HepG2 (cell line): ENCODE results near the gene RALY. TPM values are rescaled to one million over a fixed set of nuclear protein-coding genes. Genes with fewer than 3 reads are reported as not detected.

Experiments used
- ARNT2 ChIP-seq: sonication (generic); formaldehyde crosslinking; IDR thresholded peaks from 2 replicates; pipeline ENCODE4 v1.8.0; 2022; ENCODE audit warnings: mild to moderate bottlenecking, low read depth, missing genetic modification reagents, moderate library complexity
- ATF1 ChIP-seq: IDR thresholded peaks from 2 replicates; pipeline ENCODE4 v1.6.1; 2016; ENCODE audit warnings: mild to moderate bottlenecking, control low read depth
- DNMT1 ChIP-seq: sonication (generic); formaldehyde crosslinking; IDR thresholded peaks from 2 replicates; pipeline ENCODE4 v1.5.1; 2020; ENCODE audit warnings: mild to moderate bottlenecking, missing genetic modification reagents
- ERF ChIP-seq: IDR thresholded peaks from 2 replicates; pipeline ENCODE4 v1.6.1; 2018; ENCODE audit warnings: missing biosample characterization, missing genetic modification reagents
- HNRNPH1 ChIP-seq: fragments of 200-400 bp; formaldehyde crosslinking; optimal IDR thresholded peaks from 2 replicates; pipeline ENCODE3; 2017; ENCODE audit warnings: mild to moderate bottlenecking, low read depth, low read length
- MAFK ChIP-seq, 2 experiments: IDR thresholded peaks in 1 of 2; conservative IDR thresholded peaks in 1 of 2; 2 replicates each; pipeline ENCODE4 v1.6.1; 2011; ENCODE audit warnings: improper control_type of control experiment in 2 of 2, low read length in 2 of 2
- MBNL3 ChIP-seq: fragments of 250-450 bp; sonication (Bioruptor Pico); conservative IDR thresholded peaks from 2 replicates; pipeline ENCODE4 v1.8.0; 2022; ENCODE audit warnings: mild to moderate bottlenecking, inconsistent platforms
- MXI1 ChIP-seq: IDR thresholded peaks from 3 replicates; pipeline ENCODE4 v1.6.1; 2012; ENCODE audit warnings: low read depth, low read length, inconsistent platforms, borderline replicate concordance
- NFYC ChIP-seq: IDR thresholded peaks from 2 replicates; pipeline ENCODE4 v1.6.1; 2016; ENCODE audit warnings: missing genetic modification reagents, missing compliant biosample characterization
- PLRG1 ChIP-seq: fragments of 450-650 bp; conservative IDR thresholded peaks from 2 replicates; pipeline ENCODE4 v1.6.1; 2016
- POLR2A ChIP-seq, 2 experiments: IDR thresholded peaks; 2 replicates each; pipeline ENCODE4 v1.6.1; 2011; ENCODE audit warnings: low read depth in 2 of 2, low read length in 2 of 2, mild to moderate bottlenecking in 1 of 2, moderate library complexity in 1 of 2; ENCODE audit not compliant: insufficient read depth in 1 of 2
- RNF2 ChIP-seq: fragments of 450-650 bp; conservative IDR thresholded peaks from 2 replicates; pipeline ENCODE4 v1.6.1; 2016; ENCODE audit warnings: low read depth
- SIX4 ChIP-seq: sonication (generic); formaldehyde crosslinking; IDR thresholded peaks from 2 replicates; pipeline ENCODE4 v1.4.0; 2020; ENCODE audit warnings: missing genetic modification reagents
- TAF1 ChIP-seq: sonication (generic); formaldehyde crosslinking; IDR thresholded peaks from 2 replicates; pipeline ENCODE4 v1.4.0; 2020; ENCODE audit warnings: missing genetic modification reagents
- ZBTB38 ChIP-seq: sonication (generic); formaldehyde crosslinking; IDR thresholded peaks from 2 replicates; pipeline ENCODE4 v1.5.1; 2020; ENCODE audit warnings: mild to moderate bottlenecking, missing genetic modification reagents
- ZFP90 ChIP-seq: sonication (generic); formaldehyde crosslinking; IDR thresholded peaks from 2 replicates; pipeline ENCODE4 v1.8.0; 2022; ENCODE audit warnings: missing genetic modification reagents, mild to moderate bottlenecking, inconsistent platforms, borderline replicate concordance
- ZNF253 ChIP-seq: sonication (generic); formaldehyde crosslinking; IDR thresholded peaks from 2 replicates; pipeline ENCODE4 v1.8.0; 2022; ENCODE audit warnings: mild to moderate bottlenecking, missing genetic modification reagents, borderline replicate concordance
- ZNF724P ChIP-seq: sonication (generic); formaldehyde crosslinking; IDR thresholded peaks from 2 replicates; pipeline ENCODE4 v1.8.0; 2022; ENCODE audit warnings: missing genetic modification reagents, borderline replicate concordance
- ZNF749 ChIP-seq: sonication (generic); formaldehyde crosslinking; IDR thresholded peaks from 2 replicates; pipeline ENCODE4 v1.8.0; 2022; ENCODE audit warnings: mild to moderate bottlenecking, missing genetic modification reagents, moderate library complexity, borderline replicate concordance
- polyA plus RNA-seq, 8 experiments: library from polyadenylated mRNA; depleted of rRNA in 3 of 8; stranded (reverse) in 7 of 8; unstranded in 1 of 8; fragments of >200 nt; fragmentation: Illumina TruSeq in 4 of 8; extraction: Trizol in 4 of 8; gene quantifications; 2 replicates each; pipeline versions ENCODE4 v1.2.1 to v1.2.3, GENCODE V29; 2011 to 2016; ENCODE audit warnings: low read depth in 4 of 8, missing spikeins in 1 of 8, mixed read lengths in 1 of 8; ENCODE audit not compliant: insufficient read depth in 1 of 8
- total RNA-seq, 5 experiments: library from RNA; depleted of rRNA; stranded (reverse); fragments of >200 nt; fragmentation: Illumina TruSeq; extraction: Trizol; gene quantifications; 2 replicates each; pipeline ENCODE4 v1.2.3, GENCODE V29; 2016; ENCODE audit warnings: low read depth in 1 of 5
- TF ChIP-seq, protein P1 (sequence below): sonication (generic); formaldehyde crosslinking; IDR thresholded peaks from 2 replicates; pipeline ENCODE4 v1.4.0; 2020; ENCODE audit warnings: missing genetic modification reagents, borderline replicate concordance
- TF ChIP-seq, protein P2 (sequence below): sonication (generic); formaldehyde crosslinking; IDR thresholded peaks from 2 replicates; pipeline ENCODE4 v1.4.0; 2020; ENCODE audit warnings: mild to moderate bottlenecking, missing genetic modification reagents, borderline replicate concordance
- TF ChIP-seq, protein P3 (sequence below): sonication (generic); formaldehyde crosslinking; conservative IDR thresholded peaks from 2 replicates; pipeline ENCODE4 v1.4.0; 2020; ENCODE audit warnings: missing genetic modification reagents
- TF ChIP-seq, protein P4 (sequence below): sonication (generic); formaldehyde crosslinking; conservative IDR thresholded peaks from 2 replicates; pipeline ENCODE4 v1.5.0; 2020; ENCODE audit warnings: missing genetic modification reagents
- TF ChIP-seq, protein P5 (sequence below): sonication (generic); formaldehyde crosslinking; IDR thresholded peaks from 2 replicates; pipeline ENCODE4 v1.5.0; 2020; ENCODE audit warnings: missing genetic modification reagents
- TF ChIP-seq, protein P6 (sequence below): sonication (generic); formaldehyde crosslinking; IDR thresholded peaks from 2 replicates; pipeline ENCODE4 v1.8.1; 2023; ENCODE audit warnings: mild to moderate bottlenecking, missing genetic modification reagents, borderline replicate concordance

Gene RALY
- total and polyA plus RNA-seq, 2 of the 13 experiments (the other 11 are each of a cell fraction or from before 2014, with no cell fraction given) = 178 to 186 TPM

DNA sequence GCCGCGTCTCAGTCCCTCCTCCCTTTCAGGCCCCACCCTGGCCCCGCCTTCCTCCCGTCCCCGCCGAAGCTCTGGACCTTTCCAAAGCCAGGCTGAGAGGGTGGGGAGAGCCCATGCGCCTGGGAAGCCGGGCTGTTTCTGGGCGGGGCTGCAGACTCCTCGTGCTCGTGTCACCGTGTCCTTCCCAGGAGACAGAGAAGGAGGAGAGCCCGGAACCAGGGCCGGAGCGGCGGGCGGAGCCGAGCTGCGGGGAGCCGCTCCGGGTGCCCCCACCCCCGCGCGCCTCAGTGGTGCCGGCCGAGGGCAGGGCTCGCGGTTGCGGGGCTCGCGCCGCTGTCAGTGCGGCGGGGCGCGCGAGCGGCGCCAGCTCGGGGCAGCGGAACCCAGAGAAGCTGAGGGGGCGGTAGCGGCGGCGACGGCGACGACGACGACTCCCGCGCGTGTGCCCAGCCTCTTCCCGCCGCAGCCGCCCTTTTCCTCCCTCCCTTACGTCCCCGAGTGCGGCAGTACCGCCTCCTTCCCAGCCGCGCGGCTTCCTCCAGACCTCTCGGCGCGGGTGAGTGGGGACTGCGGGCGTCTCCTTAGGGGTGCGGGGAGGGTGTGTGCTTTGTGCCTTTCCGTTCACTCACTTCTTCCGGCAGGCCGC is at the start of gene RALY (continued):
- TF ChIP-seq, protein P1, sequence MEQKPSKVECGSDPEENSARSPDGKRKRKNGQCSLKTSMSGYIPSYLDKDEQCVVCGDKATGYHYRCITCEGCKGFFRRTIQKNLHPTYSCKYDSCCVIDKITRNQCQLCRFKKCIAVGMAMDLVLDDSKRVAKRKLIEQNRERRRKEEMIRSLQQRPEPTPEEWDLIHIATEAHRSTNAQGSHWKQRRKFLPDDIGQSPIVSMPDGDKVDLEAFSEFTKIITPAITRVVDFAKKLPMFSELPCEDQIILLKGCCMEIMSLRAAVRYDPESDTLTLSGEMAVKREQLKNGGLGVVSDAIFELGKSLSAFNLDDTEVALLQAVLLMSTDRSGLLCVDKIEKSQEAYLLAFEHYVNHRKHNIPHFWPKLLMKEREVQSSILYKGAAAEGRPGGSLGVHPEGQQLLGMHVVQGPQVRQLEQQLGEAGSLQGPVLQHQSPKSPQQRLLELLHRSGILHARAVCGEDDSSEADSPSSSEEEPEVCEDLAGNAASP (CRISPR knock-in tag) = no peak; the same call in 1 of the 2 replicates
- TF ChIP-seq PLRG1 (no peak), ZNF724P (peak; percentile 67; the same call in 1 of the 2 replicates), POLR2A (IDR thresholded peaks at IDR 0.05; ENCODE audit: insufficient read depth in 1 of 2, low read depth in 2 of 2, low read length in 2 of 2) (peak; percentile 97 to 98), MAFK (conservative IDR thresholded peaks at IDR 0.05 in 1 of 2, IDR thresholded peaks at IDR 0.05 in 1 of 2; ENCODE audit: low read length in 2 of 2) (no peak), ZNF749 (CRISPR knock-in tag) (no peak), HNRNPH1 (no peak), ZFP90 (CRISPR knock-in tag) (peak; percentile 22; the same call in 1 of the 2 replicates), SIX4 (CRISPR knock-in tag) (peak; percentile 53; the same call in 1 of the 2 replicates), TAF1 (CRISPR knock-in tag) (peak; percentile 96), MBNL3 (CRISPR knock-in tag) (no peak), MXI1 (peak; percentile 90; the same call in 2 of the 3 replicates), ZNF253 (CRISPR knock-in tag) (peak; percentile 62), RNF2 (no peak; the same call in 1 of the 2 replicates), NFYC (CRISPR knock-in tag) (peak; percentile 46; the same call in 1 of the 2 replicates), ARNT2 (CRISPR knock-in tag) (peak; percentile 91), ATF1 (CRISPR knock-in tag) (no peak), ERF (no peak; the same call in none of the 2 replicates), ZBTB38 (CRISPR knock-in tag) (peak; percentile 41; the same call in 1 of the 2 replicates), DNMT1 (peak; percentile 98)
- TF ChIP-seq, protein P2, sequence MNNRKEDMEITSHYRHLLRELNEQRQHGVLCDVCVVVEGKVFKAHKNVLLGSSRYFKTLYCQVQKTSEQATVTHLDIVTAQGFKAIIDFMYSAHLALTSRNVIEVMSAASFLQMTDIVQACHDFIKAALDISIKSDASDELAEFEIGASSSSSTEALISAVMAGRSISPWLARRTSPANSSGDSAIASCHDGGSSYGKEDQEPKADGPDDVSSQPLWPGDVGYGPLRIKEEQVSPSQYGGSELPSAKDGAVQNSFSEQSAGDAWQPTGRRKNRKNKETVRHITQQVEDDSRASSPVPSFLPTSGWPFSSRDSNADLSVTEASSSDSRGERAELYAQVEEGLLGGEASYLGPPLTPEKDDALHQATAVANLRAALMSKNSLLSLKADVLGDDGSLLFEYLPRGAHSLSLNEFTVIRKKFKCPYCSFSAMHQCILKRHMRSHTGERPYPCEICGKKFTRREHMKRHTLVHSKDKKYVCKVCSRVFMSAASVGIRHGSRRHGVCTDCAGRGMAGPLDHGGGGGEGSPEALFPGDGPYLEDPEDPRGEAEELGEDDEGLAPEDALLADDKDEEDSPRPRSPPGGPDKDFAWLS (CRISPR knock-in tag) = no peak
- TF ChIP-seq, protein P3, sequence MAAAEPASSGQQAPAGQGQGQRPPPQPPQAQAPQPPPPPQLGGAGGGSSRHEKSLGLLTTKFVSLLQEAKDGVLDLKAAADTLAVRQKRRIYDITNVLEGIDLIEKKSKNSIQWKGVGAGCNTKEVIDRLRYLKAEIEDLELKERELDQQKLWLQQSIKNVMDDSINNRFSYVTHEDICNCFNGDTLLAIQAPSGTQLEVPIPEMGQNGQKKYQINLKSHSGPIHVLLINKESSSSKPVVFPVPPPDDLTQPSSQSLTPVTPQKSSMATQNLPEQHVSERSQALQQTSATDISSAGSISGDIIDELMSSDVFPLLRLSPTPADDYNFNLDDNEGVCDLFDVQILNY = peak; percentile 74
- TF ChIP-seq, protein P4, sequence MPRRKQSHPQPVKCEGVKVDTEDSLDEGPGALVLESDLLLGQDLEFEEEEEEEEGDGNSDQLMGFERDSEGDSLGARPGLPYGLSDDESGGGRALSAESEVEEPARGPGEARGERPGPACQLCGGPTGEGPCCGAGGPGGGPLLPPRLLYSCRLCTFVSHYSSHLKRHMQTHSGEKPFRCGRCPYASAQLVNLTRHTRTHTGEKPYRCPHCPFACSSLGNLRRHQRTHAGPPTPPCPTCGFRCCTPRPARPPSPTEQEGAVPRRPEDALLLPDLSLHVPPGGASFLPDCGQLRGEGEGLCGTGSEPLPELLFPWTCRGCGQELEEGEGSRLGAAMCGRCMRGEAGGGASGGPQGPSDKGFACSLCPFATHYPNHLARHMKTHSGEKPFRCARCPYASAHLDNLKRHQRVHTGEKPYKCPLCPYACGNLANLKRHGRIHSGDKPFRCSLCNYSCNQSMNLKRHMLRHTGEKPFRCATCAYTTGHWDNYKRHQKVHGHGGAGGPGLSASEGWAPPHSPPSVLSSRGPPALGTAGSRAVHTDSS = no peak
- TF ChIP-seq, protein P5, sequence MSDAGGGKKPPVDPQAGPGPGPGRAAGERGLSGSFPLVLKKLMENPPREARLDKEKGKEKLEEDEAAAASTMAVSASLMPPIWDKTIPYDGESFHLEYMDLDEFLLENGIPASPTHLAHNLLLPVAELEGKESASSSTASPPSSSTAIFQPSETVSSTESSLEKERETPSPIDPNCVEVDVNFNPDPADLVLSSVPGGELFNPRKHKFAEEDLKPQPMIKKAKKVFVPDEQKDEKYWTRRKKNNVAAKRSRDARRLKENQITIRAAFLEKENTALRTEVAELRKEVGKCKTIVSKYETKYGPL (CRISPR knock-in tag) = peak; percentile 55; the same call in 1 of the 2 replicates
- TF ChIP-seq, protein P6, sequence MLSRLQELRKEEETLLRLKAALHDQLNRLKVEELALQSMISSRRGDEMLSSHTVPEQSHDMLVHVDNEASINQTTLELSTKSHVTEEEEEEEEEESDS (CRISPR knock-in tag) = no peak
